ENCODE results near the gene STARD3NL.
"Not testable (repeated sequence)": the region's sequence is repeated elsewhere in the genome, so short reads cannot be mapped to it uniquely, and the experiment has no call there.

Gene STARD3NL

DNA sequence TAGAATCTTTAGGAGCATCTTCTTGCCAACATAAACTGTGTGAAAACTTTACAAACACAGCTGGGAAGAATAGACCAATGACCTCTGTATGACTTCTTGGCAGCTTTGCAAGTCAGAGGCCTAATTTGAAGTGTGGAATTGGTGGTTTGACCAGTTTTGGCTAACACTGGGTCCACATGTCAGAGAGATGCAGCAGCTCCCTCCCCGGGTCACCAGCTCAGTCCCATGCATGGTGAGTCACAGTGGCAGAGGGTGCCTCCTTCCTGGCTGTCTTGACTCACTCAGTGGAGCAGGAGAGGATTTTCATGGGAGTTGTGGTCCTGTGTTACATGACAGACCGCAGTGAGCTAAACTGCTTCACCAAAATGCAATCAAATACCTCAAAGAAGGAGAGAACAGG lies 8.2 kb upstream of the STARD3NL start:
- Histone ChIP-seq H3K4me2 (ENCODE audit: insufficient read depth, low read length) (no peak overlapping the region), H3K27ac (ENCODE audit: low read length) (no peak overlapping the region), H3K4me3 (ENCODE audit: low read depth in 1 of 2, low read length in 2 of 2) (no peak overlapping the region), H3K9ac (ENCODE audit: low read depth, low read length) (no peak overlapping the region), H3K27me3 (ENCODE audit: insufficient read depth, low read length, poor library complexity) (peaks cover 37% of the 10 kb centered on the region), H4K20me1 (ENCODE audit: insufficient read depth, low read length) (no peaks in the 10 kb centered on the region), H3K9me3 (ENCODE audit: insufficient read depth, low read length, severe bottlenecking) (no peaks in the 10 kb centered on the region), H2AFZ (ENCODE audit: low read depth, low read length) (no peak overlapping the region), H3K36me3 (ENCODE audit: insufficient read depth, low read length) (no peaks in the 10 kb centered on the region), H3K4me1 (ENCODE audit: insufficient read depth, low read length) (no peaks in the 10 kb centered on the region), H3K79me2 (ENCODE audit: insufficient read depth, low read length) (no peaks in the 10 kb centered on the region)
- ATAC-seq (ENCODE audit: insufficient read depth, low read depth) (no peak), DNase-seq (no peak)
- no peak for TF ChIP-seq EZH2 (IDR thresholded peaks at IDR 0.05; ENCODE audit: borderline replicate concordance, low read depth, low read length, severe bottlenecking)
- TF ChIP-seq, protein P1, sequence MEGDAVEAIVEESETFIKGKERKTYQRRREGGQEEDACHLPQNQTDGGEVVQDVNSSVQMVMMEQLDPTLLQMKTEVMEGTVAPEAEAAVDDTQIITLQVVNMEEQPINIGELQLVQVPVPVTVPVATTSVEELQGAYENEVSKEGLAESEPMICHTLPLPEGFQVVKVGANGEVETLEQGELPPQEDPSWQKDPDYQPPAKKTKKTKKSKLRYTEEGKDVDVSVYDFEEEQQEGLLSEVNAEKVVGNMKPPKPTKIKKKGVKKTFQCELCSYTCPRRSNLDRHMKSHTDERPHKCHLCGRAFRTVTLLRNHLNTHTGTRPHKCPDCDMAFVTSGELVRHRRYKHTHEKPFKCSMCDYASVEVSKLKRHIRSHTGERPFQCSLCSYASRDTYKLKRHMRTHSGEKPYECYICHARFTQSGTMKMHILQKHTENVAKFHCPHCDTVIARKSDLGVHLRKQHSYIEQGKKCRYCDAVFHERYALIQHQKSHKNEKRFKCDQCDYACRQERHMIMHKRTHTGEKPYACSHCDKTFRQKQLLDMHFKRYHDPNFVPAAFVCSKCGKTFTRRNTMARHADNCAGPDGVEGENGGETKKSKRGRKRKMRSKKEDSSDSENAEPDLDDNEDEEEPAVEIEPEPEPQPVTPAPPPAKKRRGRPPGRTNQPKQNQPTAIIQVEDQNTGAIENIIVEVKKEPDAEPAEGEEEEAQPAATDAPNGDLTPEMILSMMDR (IDR thresholded peaks at IDR 0.05; ENCODE audit: borderline replicate concordance, extremely low read depth, low read length, poor library complexity, severe bottlenecking): no peak

DNA sequence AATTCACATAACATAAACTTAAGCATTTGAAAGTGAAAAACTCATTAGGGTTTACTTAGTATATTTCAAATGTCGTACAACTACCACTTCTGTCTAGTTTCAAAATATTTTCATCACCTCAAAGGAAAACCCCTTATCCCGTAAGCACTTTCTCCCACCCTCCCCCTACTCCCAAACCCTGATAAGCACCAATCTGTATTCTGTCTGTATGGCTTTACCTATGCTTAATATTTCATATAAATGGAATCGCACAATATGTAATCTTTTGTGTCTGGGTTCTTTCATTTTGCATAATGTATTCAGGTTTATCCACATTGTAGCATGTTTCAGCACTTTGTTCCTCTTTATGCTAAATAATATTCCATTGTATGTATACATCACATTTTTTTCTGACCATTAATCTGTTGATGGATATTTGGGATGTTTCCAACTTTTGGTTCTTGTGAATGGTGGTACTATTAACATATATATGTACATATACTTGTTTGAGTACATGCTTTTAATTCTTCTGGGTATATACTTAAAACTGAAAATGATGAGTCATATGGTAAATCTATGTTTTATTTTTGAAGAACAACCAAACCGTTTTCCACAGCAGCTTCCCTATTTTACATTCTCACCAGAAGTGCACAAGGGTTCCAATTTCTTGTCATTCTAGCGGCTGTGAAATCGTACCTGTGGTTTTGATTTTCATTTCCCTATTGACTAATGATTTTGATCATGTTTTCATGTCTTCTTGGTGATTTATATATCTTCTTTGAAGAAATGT lies 6.2 kb upstream of the STARD3NL start:
- no peaks in the 10 kb centered on the region for H3K9me3 ChIP-seq (ENCODE audit: insufficient read depth, low read length, severe bottlenecking)
- ATAC-seq (ENCODE audit: insufficient read depth, low read depth) (no peak), DNase-seq (no peak)
- no peaks in the 10 kb centered on the region for H3K4me1 ChIP-seq (ENCODE audit: insufficient read depth, low read length)
- H3K27ac ChIP-seq (ENCODE audit: low read length): no peak overlapping the region
- H3K27me3 ChIP-seq (ENCODE audit: insufficient read depth, low read length, poor library complexity): peaks cover 31% of the 10 kb centered on the region
- no peaks in the 10 kb centered on the region for H4K20me1 ChIP-seq (ENCODE audit: insufficient read depth, low read length)
- H2AFZ ChIP-seq (ENCODE audit: low read depth, low read length): no peak overlapping the region
- no peak overlapping the region for H3K4me2 ChIP-seq (ENCODE audit: insufficient read depth, low read length)
- no peaks in the 10 kb centered on the region for H3K79me2 ChIP-seq (ENCODE audit: insufficient read depth, low read length)
- H3K9ac ChIP-seq (ENCODE audit: low read depth, low read length): no peak overlapping the region
- TF ChIP-seq, protein P1 (IDR thresholded peaks at IDR 0.05; ENCODE audit: borderline replicate concordance, extremely low read depth, low read length, poor library complexity, severe bottlenecking): no peak
- no peak for TF ChIP-seq EZH2 (IDR thresholded peaks at IDR 0.05; ENCODE audit: borderline replicate concordance, low read depth, low read length, severe bottlenecking)
- H3K36me3 ChIP-seq (ENCODE audit: insufficient read depth, low read length): no peaks in the 10 kb centered on the region
- no peak overlapping the region for H3K4me3 ChIP-seq (ENCODE audit: low read depth in 1 of 2, low read length in 2 of 2)

DNA sequence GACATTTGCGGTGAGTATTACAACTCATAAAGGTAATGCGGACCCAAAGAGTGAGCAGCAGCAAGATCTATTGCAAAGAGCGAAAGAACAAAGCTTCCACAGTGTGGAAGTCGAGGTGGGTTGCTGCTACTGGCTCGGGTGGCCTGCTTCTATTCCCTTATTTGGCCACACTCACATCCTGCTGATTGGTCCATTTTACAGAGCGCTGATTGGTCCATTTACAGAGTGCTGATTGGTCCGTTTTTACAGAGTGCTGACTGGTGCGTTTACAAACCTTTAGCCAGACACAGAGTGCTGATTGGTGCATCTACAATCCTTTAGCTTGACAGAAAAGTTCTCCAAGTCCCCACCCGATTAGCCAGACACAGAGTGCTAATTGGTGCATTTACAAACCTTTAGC lies 2.5 kb upstream of the STARD3NL start:
- H3K27ac ChIP-seq (ENCODE audit: low read length); H3K4me3 ChIP-seq (ENCODE audit: low read depth in 1 of 2, low read length in 2 of 2); H3K4me2 ChIP-seq (ENCODE audit: insufficient read depth, low read length); H3K27me3 ChIP-seq (ENCODE audit: insufficient read depth, low read length, poor library complexity); H3K9ac ChIP-seq (ENCODE audit: low read depth, low read length); H2AFZ ChIP-seq (ENCODE audit: low read depth, low read length); H3K9me3 ChIP-seq (ENCODE audit: insufficient read depth, low read length, severe bottlenecking); H4K20me1 ChIP-seq (ENCODE audit: insufficient read depth, low read length); ATAC-seq (ENCODE audit: insufficient read depth, low read depth); H3K36me3 ChIP-seq (ENCODE audit: insufficient read depth, low read length); DNase-seq: not testable (repeated sequence)
- H3K4me1 ChIP-seq (ENCODE audit: insufficient read depth, low read length): peaks cover 31% of the 10 kb centered on the region
- peaks cover 29% of the 10 kb centered on the region for H3K79me2 ChIP-seq (ENCODE audit: insufficient read depth, low read length)

DNA sequence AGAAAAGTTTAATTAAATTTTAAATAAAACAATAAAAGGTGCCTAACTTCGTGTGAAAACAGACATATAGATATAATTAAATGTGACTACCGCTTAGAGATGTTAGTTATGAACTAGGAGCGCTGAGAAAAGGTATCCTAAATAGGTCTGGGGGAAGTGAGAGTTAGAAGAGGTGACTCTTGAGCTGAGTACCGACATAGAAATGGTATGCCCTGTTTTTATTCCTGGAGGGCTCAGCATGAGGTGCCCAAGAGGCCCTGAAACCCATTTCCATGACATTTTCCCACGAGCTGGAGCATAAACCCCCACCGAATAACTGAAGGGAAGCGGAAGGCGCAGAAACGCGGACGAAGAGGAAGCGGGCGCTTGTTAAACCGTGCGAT lies 433 bp upstream of the STARD3NL start:
- H4K20me1 ChIP-seq (ENCODE audit: insufficient read depth, low read length): no peaks in the 10 kb centered on the region
- H3K4me3 ChIP-seq (ENCODE audit: low read depth in 1 of 2, low read length in 2 of 2): peak overlapping the region; percentile 92 to 93
- H3K4me1 ChIP-seq (ENCODE audit: insufficient read depth, low read length): peaks cover 35% of the 10 kb centered on the region
- no peak for ATAC-seq (ENCODE audit: insufficient read depth, low read depth)
- H3K4me2 ChIP-seq (ENCODE audit: insufficient read depth, low read length): peak overlapping the region; percentile 73
- no peaks in the 10 kb centered on the region for H3K9me3 ChIP-seq (ENCODE audit: insufficient read depth, low read length, severe bottlenecking)
- DNase-seq: no peak
- peak overlapping the region; percentile 79 for H3K9ac ChIP-seq (ENCODE audit: low read depth, low read length)
- peaks cover 4% of the 10 kb centered on the region; the same call in 1 of the 2 replicates for H3K36me3 ChIP-seq (ENCODE audit: insufficient read depth, low read length)
- H3K27ac ChIP-seq (ENCODE audit: low read length): peak overlapping the region; percentile 83
- H2AFZ ChIP-seq (ENCODE audit: low read depth, low read length): peak overlapping the region; percentile 91
- H3K79me2 ChIP-seq (ENCODE audit: insufficient read depth, low read length): peaks cover 49% of the 10 kb centered on the region
- peaks cover under 1% of the 10 kb centered on the region for H3K27me3 ChIP-seq (ENCODE audit: insufficient read depth, low read length, poor library complexity)
- TF ChIP-seq, protein P1 (IDR thresholded peaks at IDR 0.05; ENCODE audit: borderline replicate concordance, extremely low read depth, low read length, poor library complexity, severe bottlenecking): no peak
- no peak for TF ChIP-seq EZH2 (IDR thresholded peaks at IDR 0.05; ENCODE audit: borderline replicate concordance, low read depth, low read length, severe bottlenecking)
